Effector CD4-positive, alpha-beta T cell (primary cell): Measurements from ENCODE around the gene MCCC1.
"Not testable (repeated sequence)": the region's sequence is repeated elsewhere in the genome, so short reads cannot be mapped to it uniquely, and the experiment has no call there.

Source experiments
- DNase-seq: peaks from one replicate; pipeline ENCODE4 v3.0.0-alpha.2; 2020

Gene MCCC1

DNA sequence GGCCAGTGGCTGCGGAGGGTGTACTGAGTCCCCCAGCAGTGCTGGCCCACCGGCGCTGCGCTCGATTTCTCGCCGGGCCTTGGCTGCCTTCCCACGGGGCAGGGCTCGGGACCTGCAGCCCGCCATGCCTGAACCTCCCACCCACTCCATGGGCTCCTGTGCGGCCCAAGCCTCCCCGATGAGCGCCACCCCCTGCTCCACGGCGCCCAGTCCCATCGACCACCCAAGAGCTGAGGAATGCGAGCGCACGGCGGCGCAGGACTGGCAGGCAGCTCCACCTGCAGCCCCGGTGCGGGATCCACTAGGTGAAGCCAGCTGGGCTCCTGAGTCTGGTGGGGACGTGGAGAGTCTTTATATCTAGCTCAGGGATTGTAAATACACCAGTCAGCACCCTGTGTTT, 1.7 kb upstream of the MCCC1 start:
- not testable (repeated sequence) for DNase-seq

DNA sequence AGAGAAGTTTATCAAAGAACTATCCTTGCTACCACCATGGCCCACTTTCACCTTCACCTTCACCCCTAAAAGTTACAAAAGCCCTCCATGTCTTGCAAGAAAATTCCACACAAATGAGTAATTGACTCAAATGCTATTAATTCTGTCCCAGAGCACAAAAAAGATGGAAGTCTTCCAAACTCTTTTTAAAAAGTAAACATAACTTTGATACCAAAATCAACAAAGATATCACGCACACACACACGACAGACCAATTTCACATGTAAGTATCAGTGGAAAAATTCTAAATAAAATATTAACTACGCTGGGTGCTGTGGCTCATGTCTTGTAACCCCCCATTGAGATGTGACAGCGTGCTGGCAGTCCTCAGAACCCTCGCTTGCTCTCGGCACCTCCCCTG, 1.1 kb upstream of the MCCC1 start:
- no peak for DNase-seq

DNA sequence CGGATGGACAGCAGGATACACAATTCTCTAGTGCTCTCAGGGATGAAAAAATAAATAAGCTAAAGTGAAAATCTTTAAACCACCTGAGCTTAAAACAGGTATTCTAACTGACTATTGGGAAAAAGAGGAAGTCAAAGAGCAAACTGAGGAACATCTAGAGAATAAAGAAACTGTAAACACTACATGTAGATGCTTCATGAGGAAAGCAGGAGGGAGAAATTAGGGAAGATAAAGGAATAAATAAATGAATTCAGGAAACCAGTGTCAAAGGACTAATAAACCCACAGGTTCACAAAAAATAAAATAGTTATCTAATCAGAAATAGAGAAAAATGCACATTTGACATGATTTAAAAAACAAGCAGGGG, 525 bp upstream of the MCCC1 start:
- DNase-seq: no peak

DNA sequence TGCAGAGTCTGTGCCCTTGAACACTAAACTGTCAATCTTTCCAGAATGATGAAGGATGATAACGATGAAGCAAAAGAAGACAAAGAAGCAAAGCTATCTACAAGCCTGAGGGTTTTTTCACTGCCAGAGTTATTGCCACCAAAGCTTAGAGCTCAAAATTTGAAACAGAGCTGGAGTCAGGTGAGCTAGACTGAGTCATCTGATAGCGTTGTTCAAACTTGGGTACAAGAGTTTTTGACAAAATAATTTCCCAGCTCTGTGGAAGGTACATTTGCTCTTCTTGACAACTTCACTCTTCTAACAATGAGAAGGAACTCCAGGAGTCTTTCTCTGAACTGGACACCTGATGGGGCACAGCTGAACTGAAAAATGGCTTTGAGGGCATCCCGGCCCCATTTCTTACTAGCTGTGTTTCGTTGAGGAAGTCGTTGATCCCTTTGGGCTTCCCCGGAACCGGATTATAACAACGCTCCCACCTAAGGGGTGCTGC, 715 bp downstream of the MCCC1 start:
- no peak for DNase-seq

DNA sequence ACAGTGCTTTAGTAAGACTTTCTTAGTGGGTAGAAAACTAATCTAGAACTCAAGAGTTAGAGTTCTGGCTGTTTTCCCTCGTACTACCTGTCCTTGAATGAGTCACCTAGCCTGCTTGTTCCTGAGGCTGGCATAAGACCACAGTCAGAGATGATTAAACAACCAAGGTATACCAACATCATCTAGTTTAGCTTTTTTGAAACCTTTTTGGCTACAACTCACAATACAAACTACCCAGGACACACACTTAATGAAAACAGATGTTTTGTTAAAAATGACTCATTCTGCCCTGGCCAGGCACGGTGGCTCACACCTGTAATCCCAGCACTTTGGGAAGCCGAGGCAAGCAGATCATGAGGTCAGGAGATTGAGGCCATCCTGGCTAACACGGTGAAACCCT, 4.6 kb downstream of the MCCC1 start:
- DNase-seq: no peak

DNA sequence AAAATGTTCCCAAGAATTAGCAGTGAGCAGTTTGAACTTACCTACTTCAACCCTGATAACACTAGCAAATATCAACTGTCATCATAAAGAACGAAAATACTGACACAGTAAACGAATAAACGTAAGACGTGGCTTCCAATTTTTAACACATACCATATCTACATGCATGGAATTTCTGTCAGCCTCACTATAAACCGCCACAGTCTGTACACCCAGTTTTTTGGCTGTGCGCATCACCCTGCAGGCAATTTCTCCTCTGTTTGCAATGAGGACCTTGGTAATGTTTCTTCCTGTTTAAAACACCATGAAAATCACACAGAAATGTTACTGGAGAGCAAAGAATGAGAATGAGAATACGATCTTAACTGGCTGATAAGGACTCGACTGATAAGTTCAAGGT, 7.0 kb downstream of the MCCC1 start:
- no peak for DNase-seq

DNA sequence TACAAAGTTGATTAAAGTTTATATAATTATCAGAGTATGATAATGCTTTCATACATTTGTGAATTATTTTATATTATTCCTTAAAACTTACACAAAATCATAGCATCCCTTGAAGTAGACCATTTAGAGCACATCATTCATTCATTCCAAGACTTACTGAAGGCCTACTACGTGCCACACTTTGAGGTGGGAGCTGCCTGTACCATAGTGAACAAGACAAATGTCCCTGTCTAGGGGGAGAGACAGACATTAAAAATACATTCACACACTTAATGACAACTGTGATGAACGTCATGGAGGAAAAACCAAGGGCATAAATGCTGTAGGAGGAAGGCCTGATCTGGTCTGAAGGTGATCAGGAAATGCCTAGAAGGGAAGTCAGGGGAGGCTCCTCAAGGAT, 12.1 kb downstream of the MCCC1 start:
- no peak for DNase-seq

DNA sequence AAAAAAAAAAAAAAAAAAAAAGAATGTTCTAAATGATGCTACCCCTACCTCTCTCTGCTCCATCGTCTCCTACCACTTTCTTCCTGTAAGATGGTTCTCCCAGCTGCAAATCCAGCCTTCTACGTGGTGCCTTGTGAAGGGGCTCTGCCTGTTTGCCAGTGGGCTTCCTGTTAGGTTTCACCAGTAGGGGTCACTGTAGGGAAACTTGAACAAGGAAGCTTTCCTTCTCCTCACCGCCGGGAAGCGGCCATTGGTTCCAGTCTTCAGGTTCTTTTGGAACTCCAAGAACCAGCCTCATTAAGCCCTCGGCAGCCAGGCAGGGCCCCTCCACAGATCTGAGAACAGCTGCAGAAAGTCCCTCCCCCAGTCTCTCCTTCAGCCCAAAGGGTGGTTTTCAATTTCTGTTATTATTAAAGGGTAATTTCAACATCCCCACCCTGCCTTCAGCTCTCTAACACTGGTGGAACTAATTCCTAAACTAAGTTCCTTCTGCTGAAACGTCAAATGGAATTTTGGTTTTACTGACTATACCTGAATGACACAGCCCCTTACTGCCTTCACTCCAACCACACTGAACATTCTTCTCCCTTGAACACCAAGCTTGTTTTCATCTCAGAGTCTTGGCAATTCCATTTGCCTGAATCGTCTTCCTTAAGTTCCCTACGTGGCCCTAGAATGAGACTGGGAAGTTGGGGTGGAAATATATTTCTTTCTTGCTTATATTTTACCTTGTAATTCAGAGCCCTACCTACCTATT, 13.5 kb downstream of the MCCC1 start:
- no peak for DNase-seq

DNA sequence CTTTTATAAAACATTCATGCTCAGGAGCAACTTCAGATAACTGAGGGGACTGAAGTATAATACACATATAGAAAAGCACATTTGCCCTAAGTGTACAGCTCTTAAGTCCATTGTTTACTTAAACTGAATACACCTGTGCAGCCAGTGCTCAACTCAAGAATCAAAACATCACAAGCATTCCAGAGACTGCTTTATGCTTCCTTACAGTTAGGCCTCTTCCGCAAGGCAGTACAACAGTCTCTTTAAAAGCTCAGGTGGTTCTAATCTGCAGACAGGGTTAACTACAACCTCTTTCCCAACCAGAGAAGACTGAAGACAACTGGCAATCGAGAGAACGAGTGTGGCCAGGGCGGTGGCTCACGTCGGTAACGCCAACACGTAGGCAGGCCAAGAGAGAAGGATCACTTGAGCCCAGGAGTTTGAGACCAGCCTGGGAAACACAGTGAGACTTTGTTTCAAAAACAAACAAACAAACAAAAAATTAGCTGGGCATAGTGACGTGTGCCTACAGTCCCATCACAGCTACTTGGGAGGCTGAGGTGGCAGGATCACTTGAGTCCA, 16.9 kb downstream of the MCCC1 start:
- DNase-seq: no peak

DNA sequence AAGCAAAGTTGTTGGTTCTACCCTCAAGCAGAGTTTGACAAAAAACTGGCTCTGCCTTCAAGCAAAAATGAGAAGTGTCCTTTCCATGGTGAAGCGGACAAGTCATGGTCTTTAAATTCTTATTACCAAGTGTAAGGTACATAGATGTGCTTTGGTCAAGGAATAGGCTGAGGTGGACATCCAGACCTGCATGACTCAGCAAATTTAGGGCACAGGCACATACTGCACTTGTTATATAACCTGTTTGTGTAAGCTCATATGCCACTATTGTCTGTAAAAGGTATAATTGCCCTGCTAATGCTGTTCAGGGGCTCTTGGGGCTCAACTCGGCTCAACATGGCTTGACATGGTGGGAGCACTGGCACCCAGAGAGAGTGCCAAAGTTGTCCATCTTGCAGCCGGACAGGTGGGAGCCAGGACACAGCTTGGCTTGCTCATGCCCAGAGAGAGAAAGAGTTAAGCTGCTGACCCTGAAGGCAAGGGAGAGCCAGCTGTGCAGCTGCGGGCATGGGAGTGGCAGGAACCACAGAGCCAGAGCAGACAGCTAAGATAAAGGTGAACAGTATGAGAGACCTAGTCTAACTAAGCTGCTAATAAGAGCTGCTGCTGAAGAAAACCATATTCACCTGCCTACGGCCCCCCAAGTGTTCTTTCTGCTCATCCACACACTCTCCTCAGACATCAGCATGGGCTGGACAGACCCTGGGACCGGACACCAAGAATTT, 17.7 kb downstream of the MCCC1 start:
- no peak for DNase-seq

DNA sequence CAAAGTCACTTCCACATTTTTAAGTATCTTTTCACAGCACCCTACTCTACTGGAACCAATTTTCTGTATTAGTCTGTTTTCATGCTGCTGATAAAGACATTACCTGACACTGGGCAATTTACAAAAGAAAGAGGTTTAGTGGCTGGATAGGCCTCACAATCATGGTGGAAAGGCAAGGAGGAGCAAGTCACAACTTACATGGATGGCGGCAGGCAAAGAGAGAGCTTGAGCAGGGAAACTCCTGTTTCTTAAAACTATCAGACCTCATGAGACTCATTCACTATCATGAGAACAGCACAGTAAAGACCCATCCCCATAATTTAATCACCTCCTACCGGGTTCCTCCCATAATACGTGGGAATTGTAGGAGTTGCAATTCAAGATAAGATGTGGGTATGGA, 18.7 kb downstream of the MCCC1 start:
- no peak for DNase-seq

DNA sequence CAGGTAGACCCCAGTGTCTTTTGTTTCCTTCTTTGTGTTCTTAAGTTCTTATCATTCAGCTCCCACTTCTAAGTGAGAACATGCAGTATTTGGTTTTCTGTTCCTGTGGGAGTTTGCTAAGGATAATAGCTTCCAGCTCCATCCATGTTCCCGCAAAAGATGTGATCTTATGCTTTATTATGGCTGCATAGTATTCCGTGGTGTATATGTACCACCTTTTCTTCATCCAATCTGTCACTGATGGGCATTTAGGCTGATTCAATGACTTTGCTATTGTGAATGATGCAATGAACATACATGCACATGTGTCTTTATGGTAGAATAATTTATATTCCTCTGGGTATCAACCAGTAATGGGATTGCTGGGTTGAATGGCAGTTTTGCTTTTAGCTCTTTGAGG, 24.4 kb downstream of the MCCC1 start:
- no peak for DNase-seq

DNA sequence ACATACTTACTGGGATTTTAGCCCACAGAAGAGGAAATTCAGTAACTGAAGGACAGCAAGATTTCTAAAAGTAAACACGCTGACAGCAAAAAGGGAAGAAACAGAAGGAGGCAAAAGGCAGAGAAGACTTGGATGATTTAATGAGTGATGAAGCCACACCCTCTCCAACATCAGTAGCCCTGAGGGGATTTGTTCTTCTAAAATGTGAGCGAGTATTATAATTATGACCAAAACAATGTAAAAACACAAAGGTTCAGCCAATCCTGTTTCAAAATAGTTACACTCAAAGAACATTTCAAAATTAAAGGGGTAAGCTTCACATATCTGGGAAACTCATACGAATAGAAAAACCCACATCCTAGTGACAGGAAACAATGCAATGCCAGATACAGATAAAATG, 25.0 kb downstream of the MCCC1 start:
- DNase-seq: no peak

DNA sequence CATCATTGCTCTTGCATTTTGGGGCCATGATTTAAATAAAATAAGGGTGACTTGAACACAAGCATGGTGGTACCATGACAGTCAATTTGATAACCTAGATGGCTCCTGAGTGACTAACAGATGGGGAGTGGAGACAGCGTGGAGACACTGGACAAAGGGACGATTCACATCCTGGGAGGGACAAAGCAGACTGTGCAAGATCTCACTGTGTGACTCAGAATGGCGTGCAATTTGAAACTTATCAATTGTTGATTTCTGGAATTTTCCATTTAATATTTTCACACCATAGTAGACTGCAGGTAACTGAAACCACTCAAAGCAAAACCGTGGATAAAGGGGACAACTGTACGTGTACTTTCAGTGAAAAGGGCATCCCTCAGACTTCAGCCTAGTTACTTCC, 25.5 kb downstream of the MCCC1 start:
- DNase-seq: no peak

DNA sequence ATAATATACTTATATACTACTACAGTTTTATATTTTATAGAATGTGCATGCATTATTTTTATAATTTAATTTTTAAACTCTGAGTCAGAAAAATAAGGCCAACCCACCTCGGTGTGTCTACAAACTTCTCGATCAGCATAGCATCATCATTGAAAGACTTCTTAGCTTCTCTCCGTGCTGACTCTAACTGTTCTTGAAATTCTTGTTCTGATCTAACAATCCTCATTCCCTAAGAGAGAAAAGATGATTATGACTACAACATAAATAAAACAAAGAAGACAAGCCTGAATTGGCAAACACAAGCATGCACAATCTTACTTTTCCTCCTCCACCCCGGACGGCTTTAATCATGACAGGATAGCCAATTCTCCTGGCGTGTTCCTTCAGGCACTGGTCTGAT, 28.4 kb downstream of the MCCC1 start:
- no peak for DNase-seq

DNA sequence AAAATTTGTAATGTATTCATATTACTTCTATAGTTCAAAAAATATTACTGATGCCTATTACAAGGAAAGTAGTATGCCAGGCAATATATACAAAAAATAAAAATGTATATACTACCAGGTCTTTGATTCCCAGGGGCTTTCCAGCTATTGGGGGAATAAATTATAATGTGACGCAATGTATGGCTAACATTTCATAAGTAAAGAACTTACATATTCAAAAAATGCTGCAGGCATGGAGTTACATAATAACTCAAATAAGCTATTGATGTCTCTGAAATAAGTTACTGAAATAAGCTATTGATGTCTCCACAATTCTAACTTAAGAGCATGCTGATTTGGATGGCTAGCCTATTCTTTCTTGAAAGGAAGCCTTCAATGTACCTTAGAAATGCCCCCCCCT, 30.2 kb downstream of the MCCC1 start:
- DNase-seq: no peak

DNA sequence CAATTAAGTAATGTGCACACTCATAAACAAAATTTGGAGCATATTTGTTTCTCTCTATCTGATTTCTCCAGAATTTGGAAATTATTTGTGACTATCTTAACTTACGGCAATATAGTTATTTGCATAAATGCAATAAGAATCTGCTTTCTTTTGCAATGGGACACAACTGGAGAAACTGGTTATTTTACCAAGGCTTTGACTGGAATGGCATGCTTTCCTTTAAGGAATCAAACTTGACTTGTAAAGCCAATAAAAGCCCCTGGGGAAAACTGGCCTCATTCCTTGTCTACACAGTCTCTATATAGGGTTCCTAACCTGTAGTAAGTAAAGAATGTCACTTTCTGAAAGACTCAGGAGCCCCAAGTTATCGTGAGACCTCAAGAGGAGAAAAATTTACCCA, 32.4 kb downstream of the MCCC1 start:
- not testable (repeated sequence) for DNase-seq

DNA sequence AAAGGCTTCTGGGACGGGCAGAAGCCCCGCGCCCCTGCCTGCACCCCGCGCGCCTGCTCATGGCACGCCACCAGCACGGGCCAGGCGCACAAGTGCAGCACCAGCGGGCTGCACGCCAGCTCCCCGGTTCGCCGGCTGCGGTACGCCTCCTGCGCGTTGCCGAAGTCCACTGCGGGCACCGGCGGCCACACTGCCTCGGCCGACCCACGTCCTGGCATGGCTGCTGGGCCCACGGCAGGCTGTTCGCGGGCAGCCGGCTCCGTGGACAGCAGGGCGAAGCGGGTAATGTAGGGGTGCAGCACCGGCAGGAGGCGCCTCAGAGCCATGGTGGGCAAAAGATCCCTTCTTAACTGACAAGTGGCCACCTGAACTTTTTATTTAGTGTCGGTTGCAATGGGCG, 34.8 kb downstream of the MCCC1 start:
- no peak for DNase-seq

DNA sequence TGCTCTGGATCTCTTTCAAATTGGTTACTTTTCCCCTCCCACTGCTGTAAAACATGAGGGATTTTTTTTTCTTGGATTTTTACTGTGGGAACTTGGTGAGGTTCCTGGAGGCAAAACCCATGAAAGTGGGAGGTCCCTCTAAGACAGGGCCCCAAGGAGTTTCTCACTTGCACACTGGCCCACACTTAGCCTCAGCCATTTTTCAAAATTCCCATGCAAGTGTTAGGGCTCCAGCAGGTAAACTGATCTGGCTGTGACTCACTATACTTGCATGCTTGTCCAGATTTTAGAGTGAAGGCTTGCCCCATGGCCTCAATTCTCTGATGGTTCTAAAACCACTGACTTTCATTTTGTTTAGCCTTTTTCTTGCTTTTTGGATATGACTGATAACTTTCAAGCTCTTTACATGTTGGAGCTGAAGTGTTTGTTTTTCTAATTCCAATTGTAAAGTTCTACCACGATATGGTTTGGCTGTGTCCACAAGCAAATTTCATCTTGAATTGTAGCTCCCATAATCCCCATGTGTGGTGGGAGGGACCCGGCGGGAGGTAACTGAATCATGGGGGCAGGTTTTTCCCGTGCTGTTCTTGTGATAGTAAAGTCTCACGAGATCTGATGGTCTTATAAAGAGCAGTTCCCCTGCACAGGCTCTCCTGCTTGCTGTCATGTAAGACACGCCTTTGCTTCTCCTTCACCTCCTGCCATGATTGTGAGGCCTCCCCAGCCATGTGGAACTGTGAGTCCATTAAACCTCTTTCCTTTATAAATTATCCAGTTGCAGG, 37.7 kb downstream of the MCCC1 start:
- DNase-seq: no peak

DNA sequence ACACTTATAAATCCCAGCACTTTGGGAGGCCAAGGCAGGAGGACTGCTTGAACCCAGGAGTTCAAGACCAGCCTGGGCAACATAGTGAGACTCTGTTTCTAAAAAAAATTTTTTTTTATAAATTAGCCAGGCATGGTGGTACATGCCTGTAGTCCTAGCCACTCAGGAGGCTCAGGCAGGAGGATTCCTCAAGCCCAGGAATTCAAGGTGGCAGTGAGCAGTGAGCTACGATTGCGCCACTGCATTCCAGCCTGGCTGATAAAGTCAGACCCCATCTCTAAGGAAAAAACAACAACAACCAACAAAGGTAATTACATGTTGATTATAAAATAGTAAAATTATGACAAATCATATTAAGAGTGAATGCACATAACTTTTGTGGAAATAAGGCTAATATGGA, 40.9 kb downstream of the MCCC1 start:
- DNase-seq: no peak

DNA sequence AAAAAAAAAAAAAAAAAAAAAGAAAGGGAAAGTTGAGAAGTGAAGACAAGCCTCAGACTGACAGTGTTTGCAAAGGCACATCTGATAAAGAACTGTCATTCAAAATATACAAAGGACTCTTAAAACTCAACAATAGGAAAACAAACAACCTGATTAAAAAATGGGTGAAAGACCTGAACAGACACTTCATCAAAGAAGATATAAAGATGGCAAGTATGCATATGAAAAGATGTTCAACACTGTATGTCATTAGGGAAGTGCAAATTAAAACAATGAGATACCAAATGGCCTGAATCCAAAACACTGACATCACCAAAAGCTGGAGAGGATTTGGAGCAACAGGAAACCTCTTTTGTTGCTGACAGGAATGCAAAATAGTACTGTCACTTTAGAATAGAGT, 48.6 kb downstream of the MCCC1 start:
- DNase-seq: no peak

DNA sequence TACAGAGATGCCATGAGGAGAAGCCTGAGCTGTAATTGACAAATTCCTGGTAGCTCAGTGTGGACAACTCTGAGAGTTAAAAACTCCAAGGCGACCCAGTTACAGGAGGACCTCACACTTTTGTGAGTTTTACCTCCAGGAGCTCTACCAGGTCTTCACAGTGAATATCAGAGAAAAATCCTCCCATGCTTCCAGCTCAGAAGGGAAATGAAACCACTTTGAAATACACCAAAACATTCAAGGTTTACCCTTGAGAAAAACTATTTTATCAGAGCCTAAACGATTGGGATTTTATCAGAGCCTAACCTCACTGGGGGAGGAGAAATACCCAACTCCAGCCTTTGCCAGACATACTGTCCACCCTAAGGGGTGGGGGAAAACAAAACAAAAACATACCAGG, 52.4 kb downstream of the MCCC1 start:
- no peak for DNase-seq

DNA sequence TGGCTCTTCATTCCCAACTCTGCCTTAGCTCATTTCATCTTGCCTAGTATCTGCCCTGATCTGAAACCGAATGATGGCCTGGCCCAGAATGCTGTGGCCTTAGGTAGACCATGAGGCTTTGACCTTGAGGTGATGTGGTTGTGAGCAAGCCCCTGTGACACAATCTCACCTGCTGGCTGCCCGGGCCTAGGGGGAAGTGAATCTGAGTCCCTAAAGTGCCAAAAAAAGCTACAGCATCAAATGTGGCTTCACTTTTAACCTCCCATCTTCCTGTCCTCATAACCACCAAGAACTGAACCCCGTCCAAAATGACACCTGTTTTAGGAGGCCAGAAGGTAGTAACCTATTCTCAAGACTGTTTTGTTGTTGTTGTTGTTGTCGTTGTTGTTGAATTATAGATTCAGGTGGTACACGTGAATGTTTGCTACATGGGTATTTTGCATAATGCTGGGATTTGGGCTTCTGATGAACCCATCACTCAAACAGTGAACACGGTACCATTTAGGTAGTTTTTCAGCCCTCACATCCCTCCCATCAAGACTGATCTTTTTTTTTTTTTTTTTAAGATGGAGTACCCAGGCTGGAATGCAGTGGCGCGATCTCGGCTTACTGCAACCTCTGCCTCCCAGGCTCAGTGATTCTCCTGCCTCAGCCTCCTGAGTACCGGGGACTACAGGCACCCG, 54.6 kb downstream of the MCCC1 start:
- DNase-seq: no peak
